ENCODE measurements around the gene PYM1. TPM values are rescaled to one million over a fixed set of nuclear protein-coding genes. Genes with fewer than 3 reads are reported as not detected.
A peak's percentile ranks its signal among the peaks of the same experiment; 100 is the strongest.

Gene PYM1
- 10 to 100 TPM; 28.1 to 39.1 (median 35.7) TPM for polyA plus RNA-seq (ENCODE audit: insufficient read length in 4 of 4)

DNA sequence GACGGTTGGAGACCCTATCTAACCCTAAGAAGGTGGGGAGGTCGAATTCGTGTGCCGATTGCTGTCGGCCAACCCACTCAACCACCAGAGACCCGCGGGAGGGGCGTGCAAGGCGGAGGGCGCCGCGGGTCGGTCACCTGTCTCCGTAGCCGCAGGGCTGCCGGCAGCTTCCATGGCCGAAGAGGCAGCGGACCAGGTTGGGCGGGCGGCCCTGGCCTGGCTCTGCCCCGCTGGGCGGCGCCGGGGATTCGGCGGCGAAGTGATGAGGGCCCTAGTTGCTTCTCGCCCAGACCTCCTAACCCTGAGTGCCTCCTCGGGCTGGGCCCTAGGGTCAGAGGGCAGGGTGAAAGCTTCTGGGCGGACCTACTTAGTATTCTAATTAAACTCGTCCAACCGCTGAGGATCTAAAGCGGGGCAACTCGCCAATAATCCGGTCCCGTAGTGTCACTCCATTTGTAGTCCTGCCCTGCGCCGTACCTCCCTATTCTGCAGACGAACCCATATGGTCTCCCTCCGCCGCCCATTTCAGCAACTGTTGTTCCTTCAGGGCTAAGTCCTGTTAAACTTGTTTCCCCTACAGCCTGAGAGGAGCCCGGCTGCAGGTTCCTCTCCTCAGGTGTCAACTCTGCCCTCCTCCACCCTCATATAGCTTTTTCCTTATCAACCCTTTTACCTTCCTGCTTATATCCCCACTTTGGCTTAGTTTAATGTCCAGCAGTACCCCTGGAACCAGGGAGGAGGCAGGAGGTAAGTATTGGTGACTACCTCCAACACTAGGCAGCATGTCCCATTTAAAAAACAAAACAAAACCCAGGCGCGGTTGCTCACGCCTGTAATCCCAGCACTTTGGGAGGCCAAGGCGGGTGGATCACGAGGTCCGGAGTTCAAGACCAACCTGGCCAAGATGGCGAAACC lies at the start of gene PYM1:
PYM1 (minus strand) TSS at position 307 of the 915 bp plus-strand sequence; CDS start at position 174, 133 bp downstream.
- no peak for DNase-seq (ENCODE audit: low read depth in 4 of 4, low spot score in 3 of 4)

DNA sequence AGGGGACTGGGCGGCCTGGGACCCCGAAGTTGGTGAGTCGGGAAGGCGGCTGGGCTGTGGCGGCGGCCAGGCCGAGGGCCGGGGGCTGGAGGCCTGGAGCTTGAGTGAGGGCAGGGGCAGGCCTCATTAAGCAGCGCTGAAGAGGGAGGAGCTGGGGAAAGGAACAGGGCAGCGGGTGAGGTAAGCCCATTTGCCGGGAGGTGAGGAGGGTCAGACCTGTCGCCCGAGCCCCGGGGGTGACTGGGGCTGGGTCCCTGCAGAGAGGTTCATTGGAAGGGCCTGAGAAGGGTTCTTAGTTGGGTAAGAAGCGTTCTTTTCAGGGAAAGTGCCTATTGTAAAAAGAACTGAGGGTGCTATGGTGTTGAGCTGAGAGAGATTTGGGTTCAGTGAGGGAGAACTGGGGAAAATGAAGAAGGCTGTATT lies 46.6 kb upstream of the PYM1 start:
- no peak for DNase-seq (ENCODE audit: low read depth in 4 of 4, low spot score in 3 of 4)

DNA sequence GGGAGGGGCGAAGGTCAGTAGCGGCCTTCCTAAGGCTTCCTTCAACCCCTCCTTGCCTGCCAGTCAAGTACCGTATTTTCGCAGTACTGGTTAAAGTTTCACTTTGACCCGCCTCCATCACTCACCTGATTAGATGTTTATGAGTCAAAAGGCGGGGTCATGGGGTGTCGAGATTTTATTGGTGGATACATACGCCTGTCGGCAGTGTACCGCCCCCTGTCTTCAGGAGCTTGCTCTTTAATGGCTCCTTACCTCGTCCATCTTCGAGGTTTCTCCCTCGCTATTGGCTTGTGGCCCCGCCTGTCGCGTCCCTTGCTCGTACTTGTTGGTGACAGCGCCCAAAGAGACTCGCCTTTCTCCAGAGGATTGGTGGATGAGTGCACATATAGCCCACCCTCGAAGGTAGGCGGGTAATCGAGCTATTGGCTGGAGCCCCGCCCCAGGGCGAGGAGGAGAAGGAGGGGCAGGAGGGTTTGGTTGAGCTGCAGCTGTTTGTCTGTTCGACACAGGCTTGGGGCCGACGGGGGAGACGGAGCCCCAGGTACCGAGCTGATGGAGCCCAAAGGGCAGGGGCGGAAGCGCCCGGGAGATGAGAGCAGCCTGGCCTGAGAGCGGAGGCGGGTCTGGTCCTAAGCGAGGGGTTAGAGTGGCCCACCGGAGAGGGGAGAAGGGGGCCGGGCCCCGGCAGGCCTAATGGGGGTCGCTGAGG lies 46.1 kb upstream of the PYM1 start, which contains the start of gene RAB5B:
RAB5B (plus strand) TSS at position 480 of the 709 bp plus-strand sequence. CDS start 12,883 bp downstream, outside the sequence.
- peak; percentile 99 to 100 (median 100) for DNase-seq (ENCODE audit: low read depth in 4 of 4, low spot score in 3 of 4)

DNA sequence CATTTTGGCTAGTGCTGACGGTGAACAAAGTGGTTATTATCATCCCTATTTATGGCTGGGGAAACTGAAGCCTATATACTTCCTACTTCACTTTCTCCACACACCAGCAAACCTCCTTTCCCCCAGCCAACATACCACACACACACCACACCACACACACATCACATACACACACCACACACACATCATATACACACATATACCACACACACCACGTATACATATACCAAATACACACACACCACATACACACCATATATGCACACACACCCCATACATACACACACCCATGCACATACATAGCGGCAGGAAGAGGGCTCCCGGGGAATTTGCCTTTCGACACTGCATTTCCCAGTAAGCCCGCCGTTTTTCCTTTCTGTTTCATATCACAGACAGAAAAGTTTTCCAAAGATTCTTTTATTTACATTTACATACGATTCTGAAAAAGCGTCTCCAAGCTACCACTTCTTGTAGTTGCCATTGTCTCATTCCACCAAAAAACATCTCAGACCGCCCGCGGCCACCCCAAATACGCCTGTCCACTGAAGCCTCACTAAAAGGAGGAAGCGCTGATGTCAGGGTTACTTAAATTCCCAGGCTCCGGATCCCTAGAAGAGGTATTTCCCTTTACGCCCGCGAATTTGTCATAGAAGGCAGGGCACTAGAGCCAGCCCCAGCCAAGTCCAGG lies 45.4 kb upstream of the PYM1 start:
- DNase-seq (ENCODE audit: low read depth in 4 of 4, low spot score in 3 of 4) = no peak

DNA sequence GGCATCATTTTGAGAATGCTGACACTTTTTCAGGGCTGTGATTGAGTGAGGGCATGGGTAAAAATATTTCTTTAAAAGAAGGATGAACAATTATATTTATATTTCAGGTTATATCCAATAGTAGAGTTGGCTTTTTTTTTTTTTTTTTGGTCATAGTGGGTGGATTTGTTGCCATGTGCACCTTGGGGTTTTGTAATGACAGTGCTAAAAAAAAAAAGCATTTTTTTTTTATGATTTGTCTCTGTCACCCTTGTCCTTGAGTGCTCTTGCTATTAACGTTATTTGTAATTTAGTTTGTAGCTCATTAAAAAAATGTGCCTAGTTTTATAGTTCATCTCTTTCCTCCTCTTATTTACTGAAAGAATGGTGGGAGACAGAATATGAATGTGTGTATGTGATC lies 44.8 kb upstream of the PYM1 start:
- DNase-seq (ENCODE audit: low read depth in 4 of 4, low spot score in 3 of 4) = no peak

DNA sequence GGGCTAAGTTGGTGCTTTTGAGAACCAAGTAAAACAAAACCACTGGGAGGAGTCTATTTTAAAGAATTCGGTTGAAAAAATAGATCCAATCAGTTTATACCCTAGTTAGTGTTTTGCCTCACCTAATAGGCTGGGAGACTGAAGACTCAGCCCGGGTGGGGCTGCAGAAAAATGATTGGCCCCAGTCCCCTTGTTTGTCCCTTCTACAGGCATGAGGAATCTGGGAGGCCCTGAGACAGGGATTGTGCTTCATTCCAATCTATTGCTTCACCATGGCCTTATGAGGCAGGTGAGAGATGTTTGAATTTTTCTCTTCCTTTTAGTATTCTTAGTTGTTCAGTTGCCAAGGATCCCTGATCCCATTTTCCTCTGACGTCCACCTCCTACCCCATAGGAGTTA lies 44.3 kb upstream of the PYM1 start:
- no peak for DNase-seq (ENCODE audit: low read depth in 4 of 4, low spot score in 3 of 4)

DNA sequence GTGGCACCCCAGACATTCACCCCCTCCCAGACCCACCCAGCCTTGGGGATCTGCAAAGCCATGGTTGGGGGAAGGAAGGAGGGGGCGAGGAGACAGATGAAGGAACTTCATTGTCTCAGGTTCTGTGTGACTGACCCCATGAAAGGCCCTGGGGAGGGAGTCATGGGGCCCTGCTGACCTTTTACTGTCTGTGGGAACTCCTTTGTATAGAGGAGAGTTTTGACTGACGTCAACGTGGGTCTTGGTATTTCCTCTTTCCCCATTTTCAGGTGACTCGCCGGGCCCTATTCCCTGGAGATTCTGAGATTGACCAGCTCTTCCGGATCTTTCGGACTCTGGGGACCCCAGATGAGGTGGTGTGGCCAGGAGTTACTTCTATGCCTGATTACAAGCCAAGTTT lies 43.1 kb upstream of the PYM1 start:
- no peak for DNase-seq (ENCODE audit: low read depth in 4 of 4, low spot score in 3 of 4)

DNA sequence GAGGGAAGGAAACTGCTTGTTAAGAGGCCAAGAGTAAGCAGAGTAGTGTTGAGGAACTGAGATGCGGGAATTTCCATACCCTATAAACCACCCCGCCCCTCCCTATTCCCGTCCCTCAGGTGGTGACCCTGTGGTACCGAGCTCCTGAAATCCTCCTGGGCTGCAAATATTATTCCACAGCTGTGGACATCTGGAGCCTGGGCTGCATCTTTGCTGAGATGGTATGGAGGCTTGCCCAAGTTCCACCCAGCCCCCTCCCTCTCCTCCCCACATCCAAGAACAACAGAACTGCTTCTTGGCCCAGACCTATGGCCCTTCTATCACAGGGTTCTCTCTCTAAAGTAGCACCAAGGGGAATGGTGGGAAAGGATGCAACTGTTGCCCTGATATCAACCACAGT lies 41.7 kb upstream of the PYM1 start:
- DNase-seq (ENCODE audit: low read depth in 4 of 4, low spot score in 3 of 4) = no peak

DNA sequence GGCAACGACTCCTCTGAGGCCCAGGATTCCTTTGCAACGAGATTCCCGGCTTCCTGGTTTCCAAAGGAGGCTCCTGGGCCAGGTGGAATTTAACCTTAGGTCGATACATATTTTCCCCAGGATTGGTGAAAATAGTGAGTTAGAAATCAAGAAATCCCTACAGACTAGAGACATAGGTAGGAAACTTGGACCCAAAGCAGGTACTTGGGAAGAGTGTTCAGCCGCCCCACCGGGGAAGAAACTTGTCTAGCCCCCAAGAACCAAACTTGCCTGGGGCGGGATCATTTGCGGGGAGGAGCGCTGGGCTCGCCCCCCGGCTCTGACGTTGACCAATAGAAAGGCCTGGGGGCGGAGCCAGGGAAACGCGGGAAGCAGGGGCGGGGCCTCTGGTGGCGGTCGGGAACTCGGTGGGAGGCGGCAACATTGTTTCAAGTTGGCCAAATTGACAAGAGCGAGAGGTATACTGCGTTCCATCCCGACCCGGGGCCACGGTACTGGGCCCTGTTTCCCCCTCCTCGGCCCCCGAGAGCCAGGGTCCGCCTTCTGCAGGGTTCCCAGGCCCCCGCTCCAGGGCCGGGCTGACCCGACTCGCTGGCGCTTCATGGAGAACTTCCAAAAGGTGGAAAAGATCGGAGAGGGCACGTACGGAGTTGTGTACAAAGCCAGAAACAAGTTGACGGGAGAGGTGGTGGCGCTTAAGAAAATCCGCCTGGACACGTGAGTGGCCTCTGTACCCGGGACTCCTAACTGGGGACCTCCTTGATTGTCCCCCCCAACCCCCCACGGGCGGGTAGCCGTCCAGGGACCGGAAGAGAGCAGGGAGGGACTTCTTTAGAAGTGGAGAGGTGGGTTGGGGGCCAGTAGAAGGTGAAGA lies 39.0 kb upstream of the PYM1 start, which contains the start of gene CDK2:
CDK2 (plus strand) TSS at position 423 of the 874 bp plus-strand sequence; CDS start at position 602, 179 bp downstream.
- peak; percentile 70 to 85 (median 82) for DNase-seq (ENCODE audit: low read depth in 4 of 4, low spot score in 3 of 4)

DNA sequence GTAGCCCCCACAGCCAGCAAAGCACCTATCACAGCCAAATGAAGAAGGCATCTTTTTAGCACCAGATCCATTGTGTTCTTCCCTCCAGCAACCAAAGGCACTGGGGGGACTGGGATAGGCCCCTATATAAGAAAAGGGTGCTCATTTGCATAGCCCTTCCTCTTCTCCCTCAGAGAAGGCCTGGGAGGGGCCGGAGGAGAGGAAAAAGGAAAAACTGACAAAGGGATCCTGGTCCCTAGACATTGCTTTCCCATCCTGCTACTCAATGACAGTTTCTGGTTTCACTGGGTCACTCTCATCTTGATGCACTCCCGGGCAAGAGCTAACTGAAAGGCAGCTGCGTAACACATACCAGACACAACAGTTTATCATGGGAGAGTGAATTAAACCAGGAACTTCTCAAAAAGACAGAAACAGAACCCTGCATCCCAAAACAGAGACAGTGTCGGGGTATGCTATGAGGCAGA lies 38.3 kb upstream of the PYM1 start, which contains the start of gene PMEL:
PMEL (minus strand) TSS at position 102 of the 467 bp plus-strand sequence; CDS start at position 71, 31 bp downstream.
- DNase-seq (ENCODE audit: low read depth in 4 of 4, low spot score in 3 of 4) = no peak

DNA sequence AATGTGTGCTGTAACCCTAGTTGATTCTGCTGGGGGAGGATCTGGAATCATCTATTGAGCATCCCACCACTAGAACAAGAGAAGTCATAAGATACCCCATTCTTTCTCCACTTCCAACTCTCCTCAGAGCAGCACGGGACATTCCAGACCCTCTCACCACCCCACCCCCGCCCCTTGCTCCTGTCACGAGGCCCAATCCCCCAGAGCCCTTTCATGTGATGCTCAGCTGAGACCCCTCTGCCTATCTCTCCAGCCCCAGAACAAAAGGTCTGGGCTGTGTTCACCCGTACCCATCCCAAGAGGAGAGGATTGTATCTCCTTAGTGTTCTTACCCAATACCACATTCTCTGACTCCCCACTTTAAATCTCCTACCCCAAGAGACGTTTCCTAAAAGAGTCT lies 37.5 kb upstream of the PYM1 start:
- no peak for DNase-seq (ENCODE audit: low read depth in 4 of 4, low spot score in 3 of 4)

DNA sequence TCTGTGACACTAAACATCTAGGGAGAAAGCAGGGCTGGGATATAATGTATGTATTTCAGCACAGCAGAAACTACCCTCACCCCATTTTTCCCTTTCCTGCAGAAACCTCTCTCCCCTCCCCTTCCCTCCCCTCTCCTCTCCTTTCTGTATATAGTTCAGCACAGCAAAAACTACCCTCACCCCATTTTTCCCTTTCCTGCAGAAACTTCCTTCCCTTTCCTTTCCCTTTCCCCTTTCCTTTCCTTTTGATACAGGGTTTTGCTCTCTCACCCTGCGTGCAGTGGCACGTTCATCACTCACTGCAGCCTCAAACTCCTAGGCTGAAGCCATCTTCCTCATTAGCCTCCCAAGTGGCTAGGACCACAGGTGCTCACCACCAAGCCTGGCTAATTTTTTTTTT lies 36.1 kb upstream of the PYM1 start:
- no peak for DNase-seq (ENCODE audit: low read depth in 4 of 4, low spot score in 3 of 4)

DNA sequence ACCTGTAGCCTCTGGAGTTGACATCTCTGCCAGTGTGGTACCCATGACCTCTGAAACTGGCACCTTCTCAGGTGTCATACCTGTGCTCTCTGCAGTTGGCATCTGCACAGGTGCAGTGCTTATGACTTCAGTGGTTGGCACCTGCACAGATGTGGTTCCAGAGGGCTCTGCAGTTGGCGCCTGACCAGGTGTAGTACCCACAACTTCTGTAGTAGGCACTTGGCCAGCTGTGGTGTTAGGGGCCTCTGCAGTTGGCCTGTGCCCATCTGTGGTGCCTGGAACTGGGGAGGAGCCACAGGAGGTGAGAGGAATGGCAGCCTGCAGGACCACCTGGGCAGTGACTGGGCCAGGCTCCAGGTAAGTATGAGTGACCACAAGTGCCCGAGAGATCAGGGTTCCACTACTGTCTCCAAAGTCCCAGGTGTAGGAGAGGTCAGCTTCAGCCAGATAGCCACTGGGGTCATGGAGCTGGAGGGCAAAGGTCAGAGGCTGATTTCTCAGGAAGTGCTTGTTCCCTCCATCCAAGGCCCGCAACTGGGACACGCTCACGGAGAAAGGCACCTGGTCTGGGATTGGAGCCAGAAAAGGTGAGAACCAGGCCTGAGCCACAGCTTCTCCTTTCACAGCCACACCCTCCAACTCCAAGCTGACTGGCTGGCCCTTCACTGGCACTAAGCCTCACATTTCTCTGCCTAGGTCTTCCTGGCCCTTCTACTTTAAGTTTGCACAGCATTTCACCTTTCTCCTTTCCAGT lies 29.6 kb upstream of the PYM1 start:
- DNase-seq (ENCODE audit: low read depth in 4 of 4, low spot score in 3 of 4) = no peak

DNA sequence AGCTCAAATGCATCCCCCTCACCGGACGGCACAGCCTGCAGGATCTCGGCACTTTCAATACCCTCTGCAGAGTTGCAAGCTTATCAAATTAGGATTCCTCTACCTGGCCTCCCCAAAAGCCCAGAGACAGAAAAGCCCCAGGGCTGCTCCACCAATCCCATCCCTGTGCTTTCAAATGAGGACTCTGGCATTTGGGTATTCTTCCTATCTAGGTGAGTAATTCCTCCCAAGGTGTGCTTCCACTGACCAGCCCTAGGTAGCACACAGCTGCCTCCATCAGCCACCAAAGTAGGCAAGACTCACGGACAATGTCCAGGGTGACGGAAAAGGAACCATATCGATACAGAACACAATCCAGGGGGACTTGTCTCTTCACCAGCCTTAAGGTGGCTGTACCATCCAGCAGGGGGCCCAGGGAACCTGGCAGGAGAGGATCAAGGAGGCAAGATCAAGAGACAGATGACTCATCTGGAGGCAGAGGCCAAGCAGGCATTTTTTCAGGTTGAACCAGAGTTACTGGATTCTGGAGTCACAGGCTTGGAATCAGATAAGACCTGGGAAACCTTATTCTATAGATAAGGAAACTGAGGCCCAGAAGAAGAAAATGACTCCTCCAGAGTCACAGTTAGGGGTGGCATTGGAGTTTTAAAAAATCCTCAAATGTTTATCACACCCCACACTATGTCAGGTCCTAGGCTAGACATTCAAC lies 28.3 kb upstream of the PYM1 start:
- no peak for DNase-seq (ENCODE audit: low read depth in 4 of 4, low spot score in 3 of 4)

DNA sequence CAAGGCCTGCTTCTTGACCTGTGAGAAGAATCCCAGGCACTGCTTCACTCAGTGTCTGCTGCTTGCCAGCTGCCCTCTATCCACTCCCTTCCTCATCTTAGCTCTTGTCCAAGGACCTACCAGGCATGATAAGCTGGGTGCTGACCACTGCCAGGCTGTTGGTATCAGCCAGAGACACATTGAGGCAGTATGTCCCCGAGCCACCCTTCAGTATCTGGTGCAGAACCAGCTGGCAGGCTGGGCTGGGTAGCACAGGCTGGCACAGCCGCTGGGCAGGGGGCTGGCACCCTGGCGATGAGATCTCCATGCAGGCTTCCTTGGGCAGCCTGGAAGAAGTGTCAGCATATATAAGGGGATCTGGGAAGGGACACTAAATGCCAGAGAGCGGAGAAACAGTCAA lies 27.6 kb upstream of the PYM1 start:
- DNase-seq (ENCODE audit: low read depth in 4 of 4, low spot score in 3 of 4) = no peak

DNA sequence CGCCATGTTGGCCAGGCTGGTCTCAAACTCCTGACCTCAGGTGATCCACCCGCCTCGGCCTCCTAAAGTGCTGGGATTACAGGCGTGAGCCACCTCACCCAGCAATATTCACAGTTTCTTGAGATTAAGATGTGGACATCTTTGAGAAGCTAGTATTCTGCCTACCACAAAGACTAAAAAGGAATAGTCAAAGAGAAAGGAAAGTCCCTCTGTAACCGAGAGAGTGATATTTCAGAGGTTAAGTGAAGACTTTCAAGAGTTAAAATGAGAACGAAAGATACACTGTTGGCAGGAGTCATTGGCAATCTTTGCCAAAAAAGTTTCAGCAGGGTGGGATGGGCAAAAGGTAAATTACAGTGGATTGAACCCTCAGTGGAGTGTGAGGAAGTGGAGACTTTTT lies 18.9 kb upstream of the PYM1 start:
- DNase-seq (ENCODE audit: low read depth in 4 of 4, low spot score in 3 of 4) = no peak

DNA sequence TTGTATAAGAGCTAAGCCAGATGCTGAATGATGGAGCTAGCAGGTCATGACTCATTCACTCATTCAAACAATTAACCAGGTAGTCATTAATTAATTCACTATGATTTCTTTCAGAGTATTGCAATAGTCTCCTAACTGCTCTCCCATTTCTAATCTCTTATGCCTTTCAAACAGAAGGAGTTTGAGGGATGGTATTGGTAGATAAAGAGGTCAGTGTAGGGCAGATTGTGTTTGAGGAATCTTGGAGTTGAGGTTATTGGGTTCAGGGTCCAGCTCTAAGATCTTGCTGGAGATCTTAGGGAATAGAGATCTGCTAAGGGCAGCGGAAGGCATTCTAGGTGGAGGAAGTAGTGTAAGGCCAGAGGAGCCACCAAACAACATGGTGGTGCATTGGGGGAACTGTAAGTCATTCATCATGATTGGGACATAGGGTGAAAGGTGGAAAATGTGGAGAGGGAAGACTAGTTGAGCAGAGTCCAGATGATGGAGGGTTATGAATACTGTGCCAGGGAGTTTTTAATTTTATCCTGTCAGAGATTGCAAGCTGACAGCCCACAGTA lies 15.0 kb upstream of the PYM1 start:
- no peak for DNase-seq (ENCODE audit: low read depth in 4 of 4, low spot score in 3 of 4)

DNA sequence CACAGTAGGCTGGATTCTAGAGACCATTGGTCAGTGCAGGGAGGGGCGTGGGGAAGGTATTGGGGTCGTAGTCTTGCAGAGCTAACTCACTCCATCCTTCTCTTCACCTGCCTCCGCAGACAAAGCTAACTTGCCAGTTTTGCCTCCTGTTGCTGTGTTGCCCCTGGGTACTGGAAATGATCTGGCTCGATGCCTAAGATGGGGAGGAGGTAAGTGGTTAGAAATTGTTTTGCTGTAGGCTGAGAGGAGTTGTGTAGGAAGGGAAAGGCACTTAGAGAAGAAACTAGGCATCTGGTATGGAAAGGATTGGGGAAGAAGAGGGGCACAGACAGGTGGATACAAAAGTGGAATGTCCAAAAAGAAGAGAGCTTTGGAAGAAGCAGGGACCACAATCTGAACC lies 14.4 kb upstream of the PYM1 start:
- no peak for DNase-seq (ENCODE audit: low read depth in 4 of 4, low spot score in 3 of 4)
